Activated CD8-positive, alpha-beta T cell treated with anti-CD3 and anti-CD28 coated beads for 36 hours (primary cell): Measurements from ENCODE around the gene CCN6. TPM values are rescaled to one million over a fixed set of nuclear protein-coding genes. Genes with fewer than 3 reads are reported as not detected.

Experiments used
- ATAC-seq: fragments of 200-7000 bp; cut with Tn5 transposase; one replicate; pipeline ENCODE4 v1.10.0; 2021; ENCODE audit warnings: mild to moderate bottlenecking, moderate library complexity
- CTCF ChIA-PET: fragments of 350-600 bp; sonication (Branson Sonifier 250); formaldehyde crosslinking; loops from one replicate; lab custom pipeline; 2021; ENCODE audit warnings: antibody characterized with exemption; lab: Charles Lee
- POLR2A ChIA-PET: fragments of 350-600 bp; sonication (Branson Sonifier 250); formaldehyde crosslinking; loops from one replicate; lab custom pipeline; 2021; ENCODE audit warnings: antibody characterized with exemption; lab: Charles Lee
- DNase-seq: peaks from one replicate; pipeline ENCODE4 v3.0.0-alpha.2; 2020
- H3K27ac Mint-ChIP-seq: one replicate; pipeline ENCODE4 v1.8.0; 2021; ENCODE audit warnings: mild to moderate bottlenecking, mixed read lengths
- H3K27me3 Mint-ChIP-seq: one replicate; pipeline ENCODE4 v1.8.0; 2021; ENCODE audit warnings: mixed read lengths
- H3K36me3 Mint-ChIP-seq: one replicate; pipeline ENCODE4 v1.8.0; 2021; ENCODE audit warnings: low read depth, mixed read lengths
- H3K4me1 Mint-ChIP-seq: one replicate; pipeline ENCODE4 v1.8.0; 2021; ENCODE audit warnings: low read depth, mixed read lengths
- H3K4me3 Mint-ChIP-seq: one replicate; pipeline ENCODE4 v1.8.0; 2021; ENCODE audit warnings: mild to moderate bottlenecking, moderate library complexity, mixed read lengths
- H3K9me3 Mint-ChIP-seq: one replicate; pipeline ENCODE4 v1.8.0; 2021; ENCODE audit warnings: mixed read lengths
- CTCF ChIP-seq: fragments of 200-600 bp; IDR thresholded peaks from one replicate; pipeline ENCODE4 v1.8.0; 2022; ENCODE audit warnings: antibody characterized with exemption, mild to moderate bottlenecking
- intact Hi-C: fragments of 100-400 bp; cut with micrococcal nuclease; formaldehyde crosslinking; loops from one replicate; pipeline ENCODE4 v1.10.0; 2022
- total RNA-seq, 2 experiments: library from RNA; stranded (reverse); gene quantifications; one replicate each; pipeline ENCODE4 v1.2.3, GENCODE V29; 2021

Gene CCN6
- total RNA-seq, 2 experiments from 2014 or later, result not detected

GRCh38 chr6:112030206-112030960 is 23.5 kb upstream of the CCN6 start:
- Mint-ChIP-seq H3K4me1 (peaks cover 78% of the 10 kb centered on the region), H3K27ac (peak overlapping the region; percentile 66), H3K36me3 (peaks cover 18% of the 10 kb centered on the region), H3K27me3 (no peaks in the 10 kb centered on the region), H3K4me3 (no peak overlapping the region), H3K9me3 (peaks cover 6% of the 10 kb centered on the region)
- ChIA-PET CTCF (interaction anchor here (0.9 to 1.3 kb wide), 3 partner anchors 9 to 14 kb away, joined by 3 to 5 read pairs (median 4); no protein-coding TSS in a partner anchor), POLR2A (no interaction called here)
- intact Hi-C loops, result no loop called here
- no peak for ATAC-seq
- TF ChIP-seq CTCF, result no peak
- no peak for DNase-seq

GRCh38 chr6:112030961-112031660 is 22.8 kb upstream of the CCN6 start:
- no peak for DNase-seq
- POLR2A ChIA-PET, result no interaction called here
- H3K27me3 Mint-ChIP-seq, result no peaks in the 10 kb centered on the region
- intact Hi-C loops, result no loop called here
- H3K4me3 Mint-ChIP-seq, result no peak overlapping the region
- H3K27ac Mint-ChIP-seq, result peak overlapping the region; percentile 66
- H3K36me3 Mint-ChIP-seq, result peaks cover 16% of the 10 kb centered on the region
- CTCF ChIA-PET, result interaction anchor here (0.9 to 1.3 kb wide), 4 partner anchors 8 to 19 kb away, joined by 3 to 5 read pairs (median 4); no protein-coding TSS in a partner anchor
- H3K4me1 Mint-ChIP-seq, result peaks cover 86% of the 10 kb centered on the region
- TF ChIP-seq CTCF, result no peak
- peaks cover 4% of the 10 kb centered on the region for H3K9me3 Mint-ChIP-seq
- no peak for ATAC-seq

GRCh38 chr6:112031960-112032359 is 21.9 kb upstream of the CCN6 start:
- intact Hi-C loops, result no loop called here
- no peaks in the 10 kb centered on the region for H3K9me3 Mint-ChIP-seq
- H3K27me3 Mint-ChIP-seq, result no peaks in the 10 kb centered on the region
- ChIA-PET POLR2A (interaction anchor here (1.1 to 2.1 kb wide), 2 partner anchors 15 to 17 kb away, joined by 3 to 7 read pairs; no protein-coding TSS in a partner anchor), CTCF (interaction anchor here (1.0 to 2.9 kb wide), 3 partner anchors 11 to 18 kb away, joined by 3 to 15 read pairs (median 4); no protein-coding TSS in a partner anchor)
- no peak for TF ChIP-seq CTCF
- H3K36me3 Mint-ChIP-seq, result peaks cover 9% of the 10 kb centered on the region
- H3K4me3 Mint-ChIP-seq, result no peak overlapping the region
- H3K27ac Mint-ChIP-seq, result no peak overlapping the region
- DNase-seq (no peak), ATAC-seq (no peak)
- peaks cover 85% of the 10 kb centered on the region for H3K4me1 Mint-ChIP-seq

GRCh38 chr6:112032728-112033127 is 21.2 kb upstream of the CCN6 start:
- ChIA-PET CTCF (interaction anchor here (1.0 to 2.9 kb wide), 4 partner anchors 10 to 23 kb away, joined by 3 to 15 read pairs (median 6); no protein-coding TSS in a partner anchor), POLR2A (interaction anchor here (1.1 to 2.1 kb wide), 3 partner anchors 11 to 18 kb away, joined by 3 to 7 read pairs (median 4); no protein-coding TSS in a partner anchor)
- ATAC-seq (no peak), DNase-seq (no peak)
- Mint-ChIP-seq H3K36me3 (peaks cover 4% of the 10 kb centered on the region), H3K4me3 (no peak overlapping the region), H3K27ac (no peak overlapping the region), H3K4me1 (peaks cover 82% of the 10 kb centered on the region), H3K27me3 (no peaks in the 10 kb centered on the region), H3K9me3 (no peaks in the 10 kb centered on the region)
- intact Hi-C loops, result no loop called here
- no peak for TF ChIP-seq CTCF
